ENCODE measurements around the gene KRTAP10-2.

GRCh38 chr21:44529503-44530125 lies 21.7 kb downstream of the KRTAP10-2 start:
- TF ChIP-seq CTCF (conservative IDR thresholded peaks at IDR 0.05; ENCODE audit: low read depth, low read length) (no peak), BHLHE40 (IDR thresholded peaks at IDR 0.05; ENCODE audit: low read depth, low read length) (no peak), RFX5 (IDR thresholded peaks at IDR 0.05; ENCODE audit: low read depth, low read length) (no peak)

All from IMR-90 (cell line).